GM21786 (cell line): ENCODE measurements around the gene PRELID2.
"Not testable (repeated sequence)": the region's sequence is repeated elsewhere in the genome, so short reads cannot be mapped to it uniquely, and the experiment has no call there.

ENCODE experiments used
- ATAC-seq: cut with Tn5 transposase; IDR thresholded peaks from one replicate; pipeline ENCODE4 v1.9.1; 2021; ENCODE audit not compliant: unreplicated experiment

The PRELID2 gene

GRCh38 chr5:145840458-145841132 is 5.5 kb upstream of the PRELID2 start:
- no peak for ATAC-seq

- ATAC-seq, result no peak
These were observed 3.1 kb upstream of the PRELID2 start for GRCh38 chr5:145838276-145838675.

- ATAC-seq, result not testable (repeated sequence)
These were observed 1.1 kb upstream of the PRELID2 start for GRCh38 chr5:145836241-145836640.

GRCh38 chr5:145835848-145836239 is 702 bp upstream of the PRELID2 start:
- no peak for ATAC-seq

GRCh38 chr5:145834554-145834916 is 607 bp downstream of the PRELID2 start:
- ATAC-seq, result no peak

GRCh38 chr5:145833631-145834200 is 1.4 kb downstream of the PRELID2 start:
- ATAC-seq, result no peak

- ATAC-seq, result no peak
These were observed 4.5 kb downstream of the PRELID2 start for GRCh38 chr5:145830594-145830993.

GRCh38 chr5:145829708-145830361 is 5.3 kb downstream of the PRELID2 start:
- no peak for ATAC-seq

- ATAC-seq, result no peak
These were observed 8.1 kb downstream of the PRELID2 start for GRCh38 chr5:145826895-145827674.

GRCh38 chr5:145825751-145826180 is 9.4 kb downstream of the PRELID2 start:
- ATAC-seq, result peak; percentile 71

- no peak for ATAC-seq
These were observed 11.1 kb downstream of the PRELID2 start for GRCh38 chr5:145824040-145824439.

GRCh38 chr5:145818604-145819003 is 16.5 kb downstream of the PRELID2 start:
- ATAC-seq, result no peak

GRCh38 chr5:145812877-145813276 is 22.3 kb downstream of the PRELID2 start:
- no peak for ATAC-seq

- no peak for ATAC-seq
These were observed 23.1 kb downstream of the PRELID2 start for GRCh38 chr5:145811834-145812625.

GRCh38 chr5:145806923-145807322 is 28.2 kb downstream of the PRELID2 start:
- ATAC-seq, result no peak

GRCh38 chr5:145805819-145806218 is 29.3 kb downstream of the PRELID2 start:
- ATAC-seq, result no peak

- no peak for ATAC-seq
These were observed 30.4 kb downstream of the PRELID2 start for GRCh38 chr5:145804701-145805100.

- no peak for ATAC-seq
These were observed 31.8 kb downstream of the PRELID2 start for GRCh38 chr5:145803112-145804004.

- no peak for ATAC-seq
These were observed 33.9 kb downstream of the PRELID2 start for GRCh38 chr5:145801195-145801594.

GRCh38 chr5:145800181-145800580 is 35.0 kb downstream of the PRELID2 start:
- ATAC-seq, result no peak
